Osteoblast (primary cell): Measurements from ENCODE around the gene SRRM2. TPM values are rescaled to one million over a fixed set of nuclear protein-coding genes. Genes with fewer than 3 reads are reported as not detected.
A peak's percentile ranks its signal among the peaks of the same experiment; 100 is the strongest.

Source experiments
- DNase-seq: peaks from one replicate; pipeline ENCODE4 v3.0.0; 2011; ENCODE audit warnings: low spot score, mixed read lengths; ENCODE audit not compliant: insufficient read length; ENCODE audit errors: missing footprints
- H2AFZ ChIP-seq: 2 replicates; pipeline ENCODE4 v1.6.0; 2011; ENCODE audit warnings: mild to moderate bottlenecking, low read length
- H3K27ac ChIP-seq: 2 replicates; pipeline ENCODE4 v1.5.1; 2011; ENCODE audit warnings: mild to moderate bottlenecking, low read depth, low read length, moderate library complexity
- H3K27me3 ChIP-seq: 2 replicates; pipeline ENCODE4 v1.6.0; 2012; ENCODE audit warnings: mild to moderate bottlenecking, control low read depth, inconsistent platforms, low read length, moderate library complexity; ENCODE audit not compliant: insufficient read depth
- H3K36me3 ChIP-seq: 2 replicates; pipeline ENCODE4 v1.5.1; 2011; ENCODE audit warnings: mild to moderate bottlenecking, low read length, control low read depth, moderate library complexity; ENCODE audit not compliant: insufficient read depth
- H3K4me1 ChIP-seq: 2 replicates; pipeline ENCODE4 v1.5.1; 2011; ENCODE audit warnings: mild to moderate bottlenecking, low read length, control low read depth, moderate library complexity; ENCODE audit not compliant: insufficient read depth
- H3K4me2 ChIP-seq: 2 replicates; pipeline ENCODE4 v1.6.0; 2011; ENCODE audit warnings: mild to moderate bottlenecking, low read length; ENCODE audit not compliant: insufficient read depth
- H3K4me3 ChIP-seq: fragments of 200-600 bp; sonication (generic); 3 replicates; pipeline ENCODE4 v1.5.1; 2012; ENCODE audit warnings: mild to moderate bottlenecking, low read length, inconsistent platforms; ENCODE audit not compliant: insufficient read depth
- H3K79me2 ChIP-seq: 2 replicates; pipeline ENCODE4 v1.6.0; 2012; ENCODE audit warnings: mild to moderate bottlenecking, low read length, control low read depth, inconsistent platforms; ENCODE audit not compliant: insufficient read depth
- H3K9me3 ChIP-seq: 2 replicates; pipeline ENCODE4 v1.5.1; 2011; ENCODE audit warnings: low read depth, low read length, control low read depth
- H4K20me1 ChIP-seq: 2 replicates; pipeline ENCODE4 v1.6.0; 2012; ENCODE audit warnings: mild to moderate bottlenecking, low read length, control low read depth; ENCODE audit not compliant: insufficient read depth
- total RNA-seq: library from RNA; depleted of rRNA; stranded (reverse); fragments of >200 nt; gene quantifications from 2 replicates; pipeline ENCODE4 v1.2.3, GENCODE V29; 2012
- TF ChIP-seq, protein P1 (sequence below): IDR thresholded peaks from 2 replicates; pipeline ENCODE4 v1.5.1; 2011; ENCODE audit warnings: mild to moderate bottlenecking, low read depth, low read length, moderate library complexity; ENCODE audit errors: extremely low read depth

SRRM2 gene
- total RNA-seq, 1 donor: 56.8 TPM

DNA sequence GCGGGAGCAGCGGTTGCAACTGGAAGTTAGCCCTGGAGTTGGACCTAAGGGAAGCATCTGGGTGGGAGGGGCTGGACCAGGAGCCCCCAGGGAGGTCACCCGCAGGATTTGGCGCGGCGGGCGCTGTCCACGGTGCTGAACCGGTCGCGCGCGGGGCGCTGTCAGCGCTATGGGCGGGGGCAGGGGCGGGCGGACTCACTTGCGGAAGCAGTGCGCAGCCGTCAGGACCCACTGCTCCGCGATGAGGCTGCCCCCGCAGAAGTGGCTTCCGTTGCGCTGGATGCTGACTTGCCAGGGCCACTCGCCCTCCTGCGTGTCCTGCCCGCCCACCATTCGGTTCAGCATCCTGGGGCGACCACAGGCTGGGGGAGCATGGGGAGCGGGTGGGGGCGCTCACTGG lies 36.9 kb upstream of the SRRM2 start:
- H3K27ac ChIP-seq: no peak overlapping the region
- DNase-seq: peak; percentile 98

DNA sequence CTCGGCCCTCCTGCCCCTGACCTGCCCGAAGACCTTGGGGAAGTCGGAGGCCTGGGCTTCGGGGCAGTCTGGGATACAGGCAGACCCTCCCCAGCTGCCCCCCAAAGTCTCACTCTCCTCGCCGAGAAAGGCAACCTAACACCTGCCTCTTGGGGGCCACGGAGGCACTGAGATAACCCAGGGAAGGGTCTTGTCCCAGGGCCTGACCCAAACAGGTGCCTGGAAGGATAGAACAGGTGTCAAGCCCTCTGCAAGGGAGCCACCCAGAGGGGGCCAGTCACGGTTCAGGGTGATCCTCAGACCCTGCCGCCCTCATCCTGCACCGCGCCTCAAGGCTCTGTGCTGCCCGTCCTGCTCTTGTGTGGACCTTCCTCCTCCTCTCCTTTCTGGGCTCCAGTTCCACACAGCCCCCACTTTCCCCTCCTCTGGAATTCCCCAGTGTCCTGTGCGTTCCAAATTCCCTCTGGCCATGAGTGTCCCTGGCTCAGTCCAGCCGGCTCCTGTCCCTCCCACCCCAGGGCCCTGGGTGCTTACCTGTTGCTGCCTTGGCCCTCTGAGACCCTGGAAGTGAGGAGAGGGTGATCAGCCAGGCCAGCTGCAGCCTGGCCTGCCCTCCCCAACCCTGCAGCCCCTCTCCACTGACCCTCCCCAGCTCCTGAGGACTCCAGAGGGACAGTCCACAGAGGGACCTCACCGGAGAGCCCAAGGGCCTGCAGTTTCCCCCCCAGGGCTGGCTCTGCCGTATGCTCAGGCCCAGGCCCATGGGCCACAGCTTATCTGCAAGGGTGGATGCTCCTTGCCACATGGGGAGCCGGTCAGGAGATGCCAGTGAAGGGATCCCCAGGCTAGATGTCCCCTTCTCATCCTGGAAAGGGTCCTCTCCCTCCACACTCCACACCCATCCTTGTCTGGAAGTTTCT lies 36.2 kb upstream of the SRRM2 start:
- Histone ChIP-seq H3K4me1 (no peaks in the 10 kb centered on the region), H3K27me3 (no peaks in the 10 kb centered on the region), H3K4me2 (no peak overlapping the region), H3K79me2 (no peaks in the 10 kb centered on the region), H4K20me1 (peaks cover 5% of the 10 kb centered on the region), H3K9me3 (no peaks in the 10 kb centered on the region), H3K4me3 (no peak overlapping the region), H3K27ac (no peak overlapping the region), H2AFZ (no peak overlapping the region), H3K36me3 (no peaks in the 10 kb centered on the region)
- TF ChIP-seq, protein P1, sequence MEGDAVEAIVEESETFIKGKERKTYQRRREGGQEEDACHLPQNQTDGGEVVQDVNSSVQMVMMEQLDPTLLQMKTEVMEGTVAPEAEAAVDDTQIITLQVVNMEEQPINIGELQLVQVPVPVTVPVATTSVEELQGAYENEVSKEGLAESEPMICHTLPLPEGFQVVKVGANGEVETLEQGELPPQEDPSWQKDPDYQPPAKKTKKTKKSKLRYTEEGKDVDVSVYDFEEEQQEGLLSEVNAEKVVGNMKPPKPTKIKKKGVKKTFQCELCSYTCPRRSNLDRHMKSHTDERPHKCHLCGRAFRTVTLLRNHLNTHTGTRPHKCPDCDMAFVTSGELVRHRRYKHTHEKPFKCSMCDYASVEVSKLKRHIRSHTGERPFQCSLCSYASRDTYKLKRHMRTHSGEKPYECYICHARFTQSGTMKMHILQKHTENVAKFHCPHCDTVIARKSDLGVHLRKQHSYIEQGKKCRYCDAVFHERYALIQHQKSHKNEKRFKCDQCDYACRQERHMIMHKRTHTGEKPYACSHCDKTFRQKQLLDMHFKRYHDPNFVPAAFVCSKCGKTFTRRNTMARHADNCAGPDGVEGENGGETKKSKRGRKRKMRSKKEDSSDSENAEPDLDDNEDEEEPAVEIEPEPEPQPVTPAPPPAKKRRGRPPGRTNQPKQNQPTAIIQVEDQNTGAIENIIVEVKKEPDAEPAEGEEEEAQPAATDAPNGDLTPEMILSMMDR: no peak
- peak; percentile 48 for DNase-seq

More for the DNA sequence above, 36.9 kb upstream of the SRRM2 start:
- TF ChIP-seq, protein P1: no peak
- H3K4me3 ChIP-seq: no peak overlapping the region
- no peak overlapping the region for H2AFZ ChIP-seq
- no peaks in the 10 kb centered on the region for H3K79me2 ChIP-seq
- no peaks in the 10 kb centered on the region for H3K36me3 ChIP-seq
- no peaks in the 10 kb centered on the region for H3K4me1 ChIP-seq
- H3K4me2 ChIP-seq: no peak overlapping the region
- no peaks in the 10 kb centered on the region for H3K9me3 ChIP-seq
- no peaks in the 10 kb centered on the region for H3K27me3 ChIP-seq
- H4K20me1 ChIP-seq: peaks cover 12% of the 10 kb centered on the region

DNA sequence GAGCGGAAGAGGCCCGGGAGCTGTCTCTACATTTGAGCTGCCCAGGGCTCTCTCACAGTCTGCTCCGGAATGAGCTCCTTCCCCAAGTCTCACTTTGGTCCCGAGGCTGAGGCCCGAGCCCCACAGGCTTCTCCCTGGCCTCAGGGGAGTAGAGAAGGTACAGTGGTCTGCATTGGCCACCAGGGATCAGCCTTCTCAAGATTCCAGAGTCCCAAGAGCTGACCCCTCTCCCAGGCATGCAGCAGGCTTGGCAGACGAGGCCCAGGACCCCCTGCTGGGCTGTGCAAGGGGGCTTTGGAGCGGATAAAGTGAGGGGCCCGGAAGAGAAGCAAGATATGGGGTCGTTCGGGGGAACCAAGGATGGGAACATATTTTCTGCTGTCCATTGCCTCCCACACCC lies 35.5 kb upstream of the SRRM2 start:
- Histone ChIP-seq H3K79me2 (no peaks in the 10 kb centered on the region), H3K9me3 (no peaks in the 10 kb centered on the region), H3K27me3 (no peaks in the 10 kb centered on the region), H4K20me1 (peaks cover 4% of the 10 kb centered on the region), H3K4me2 (no peak overlapping the region), H3K36me3 (no peaks in the 10 kb centered on the region), H2AFZ (no peak overlapping the region), H3K4me3 (no peak overlapping the region), H3K4me1 (no peaks in the 10 kb centered on the region), H3K27ac (no peak overlapping the region)
- TF ChIP-seq, protein P1: no peak
- no peak for DNase-seq
